ENCODE measurements around the gene ABLIM2.

GRCh38 chr4:8113611-8114377 lies 44.8 kb downstream of the ABLIM2 start:
- TF ChIP-seq CHD2 (IDR thresholded peaks at IDR 0.05; ENCODE audit: borderline replicate concordance, low read depth, low read length): no peak
- TF ChIP-seq REST (IDR thresholded peaks at IDR 0.05; ENCODE audit: low read depth, low read length): no peak
- TF ChIP-seq RAD21 (IDR thresholded peaks at IDR 0.05; ENCODE audit: insufficient read depth, low read depth, low read length): no peak
- no peak for TF ChIP-seq CTCF (IDR thresholded peaks at IDR 0.05 in 2 of 3, conservative IDR thresholded peaks at IDR 0.05 in 1 of 3; ENCODE audit: control insufficient read depth in 2 of 3, extremely low read depth in 1 of 3, insufficient read depth in 1 of 3, low read depth in 3 of 3, low read length in 3 of 3)
- no peak for TF ChIP-seq NRF1 (conservative IDR thresholded peaks at IDR 0.05; ENCODE audit: low read depth, low read length)
- TF ChIP-seq YY1 (IDR thresholded peaks at IDR 0.05; ENCODE audit: low read depth, low read length): no peak
- no peak for TF ChIP-seq SIN3A (IDR thresholded peaks at IDR 0.05; ENCODE audit: low read depth, low read length)
- no peak for TF ChIP-seq MAX (IDR thresholded peaks at IDR 0.05; ENCODE audit: low read depth, low read length)
